Activated T-cell treated with anti-CD3 and anti-CD28 coated beads for 4 hours (primary cell): Measurements from ENCODE around the gene IFNGR2.
"Not testable (repeated sequence)": the region's sequence is repeated elsewhere in the genome, so short reads cannot be mapped to it uniquely, and the experiment has no call there.

ENCODE experiments used
- DNase-seq: peaks from one replicate; pipeline ENCODE4 v3.0.0-alpha.2; 2020

IFNGR2 gene, protein sequence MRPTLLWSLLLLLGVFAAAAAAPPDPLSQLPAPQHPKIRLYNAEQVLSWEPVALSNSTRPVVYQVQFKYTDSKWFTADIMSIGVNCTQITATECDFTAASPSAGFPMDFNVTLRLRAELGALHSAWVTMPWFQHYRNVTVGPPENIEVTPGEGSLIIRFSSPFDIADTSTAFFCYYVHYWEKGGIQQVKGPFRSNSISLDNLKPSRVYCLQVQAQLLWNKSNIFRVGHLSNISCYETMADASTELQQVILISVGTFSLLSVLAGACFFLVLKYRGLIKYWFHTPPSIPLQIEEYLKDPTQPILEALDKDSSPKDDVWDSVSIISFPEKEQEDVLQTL

DNA sequence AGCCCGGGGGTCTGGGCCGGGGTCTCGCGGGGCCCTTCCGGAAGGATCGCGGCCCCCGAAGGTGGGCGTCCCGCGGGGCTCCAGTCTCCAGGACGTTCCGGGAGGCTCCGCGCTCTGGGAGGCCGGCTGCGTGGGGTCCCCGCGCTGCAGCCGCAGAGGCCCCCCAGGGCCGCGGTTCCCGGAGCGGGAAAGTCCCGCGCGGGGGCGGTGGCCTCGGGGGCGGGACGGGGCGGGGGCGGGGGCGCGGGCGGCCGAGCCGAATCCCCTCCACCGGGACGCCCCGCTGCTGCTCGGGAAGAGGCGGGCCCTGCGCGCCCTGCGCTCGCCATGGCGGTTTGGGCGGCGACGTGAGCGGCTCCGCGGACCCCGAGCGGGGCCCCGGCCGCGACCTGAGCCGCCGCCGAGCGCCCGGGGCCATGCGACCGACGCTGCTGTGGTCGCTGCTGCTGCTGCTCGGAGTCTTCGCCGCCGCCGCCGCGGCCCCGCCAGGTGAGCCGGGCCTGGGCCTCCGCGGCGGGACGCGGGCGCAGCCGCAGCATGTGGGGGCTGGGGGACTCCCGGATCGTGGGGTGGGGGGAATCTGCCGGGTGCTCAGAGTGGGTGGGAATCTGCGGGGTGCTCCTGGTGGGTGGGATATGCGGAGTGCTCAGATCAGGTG is at the start of gene IFNGR2:
TSS of gene IFNGR2 (plus strand) at position 286 of the 658 bp plus-strand sequence. CDS start at position 417, 131 bp downstream.
- peak; percentile 40 for DNase-seq

DNA sequence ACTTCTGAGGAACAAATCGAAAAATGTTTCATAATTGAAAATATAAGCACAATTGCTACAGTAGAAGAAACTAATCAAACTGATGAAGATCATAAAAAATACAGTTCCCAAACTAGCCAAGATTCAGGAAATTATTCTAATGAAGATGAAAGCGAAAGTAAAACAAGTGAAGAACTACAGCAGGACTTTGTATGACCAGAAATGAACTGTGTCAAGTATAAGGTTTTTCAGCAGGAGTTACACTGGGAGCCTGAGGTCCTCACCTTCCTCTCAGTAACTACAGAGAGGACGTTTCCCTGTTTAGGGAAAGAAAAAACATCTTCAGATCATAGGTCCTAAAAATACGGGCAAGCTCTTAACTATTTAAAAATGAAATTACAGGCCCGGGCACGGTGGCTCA is 47.9 kb upstream of the IFNGR2 start:
- no peak for DNase-seq

DNA sequence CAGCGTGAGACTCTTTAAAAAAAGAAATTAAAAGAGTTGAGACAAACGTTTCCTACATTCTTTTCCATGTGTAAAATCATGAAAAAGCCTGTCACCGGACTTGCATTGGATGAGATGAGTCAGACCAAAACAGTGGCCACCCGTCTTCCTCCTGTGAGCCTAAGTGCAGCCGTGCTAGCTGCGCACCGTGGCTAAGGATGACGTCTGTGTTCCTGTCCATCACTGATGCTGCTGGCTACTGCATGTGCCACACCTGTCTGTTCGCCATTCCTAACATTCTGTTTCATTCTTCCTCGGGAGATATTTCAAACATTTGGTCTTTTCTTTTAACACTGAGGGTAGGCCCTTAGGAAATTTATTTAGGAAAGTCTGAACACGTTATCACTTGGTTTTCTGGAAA is 47.2 kb upstream of the IFNGR2 start:
- no peak for DNase-seq

DNA sequence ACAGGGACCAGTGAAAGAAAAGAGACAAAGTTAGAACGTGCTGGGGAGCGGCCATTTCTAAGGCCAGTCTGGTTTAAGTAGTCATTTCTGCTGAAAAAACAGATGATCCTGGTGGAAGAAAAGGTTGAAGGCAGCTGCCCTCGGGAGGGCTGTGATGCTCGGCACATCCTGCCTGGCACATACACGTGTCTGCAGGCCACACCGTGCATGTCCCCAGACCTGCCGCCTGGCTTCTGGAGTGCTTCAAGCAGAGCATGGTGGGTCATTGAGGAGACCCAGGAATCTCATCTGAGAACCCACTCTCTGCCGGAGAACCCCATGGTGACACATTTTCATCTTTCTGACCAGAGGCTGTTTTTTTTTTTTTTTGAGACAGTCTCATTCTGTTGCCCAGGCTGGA is 46.0 kb upstream of the IFNGR2 start:
- DNase-seq = no peak

DNA sequence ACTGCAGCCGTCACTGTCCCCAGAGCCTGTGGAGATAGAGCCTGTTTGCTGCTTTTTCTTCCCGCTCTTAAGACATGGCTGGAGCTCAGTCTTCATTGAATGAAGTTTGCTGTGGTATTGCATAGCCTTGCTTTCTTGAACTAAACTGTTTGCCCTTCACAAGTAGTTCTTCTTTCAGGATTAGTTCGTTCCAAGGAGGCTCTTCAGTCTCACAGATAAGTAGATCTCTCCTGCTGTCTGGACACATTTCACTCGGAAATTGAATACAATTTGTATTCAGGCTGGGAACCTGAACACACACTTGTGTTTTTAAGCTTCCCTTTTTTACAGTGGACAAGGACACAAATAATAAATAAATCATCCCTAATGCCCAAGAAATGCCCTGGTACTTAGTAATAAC is 43.8 kb upstream of the IFNGR2 start:
- DNase-seq = no peak

DNA sequence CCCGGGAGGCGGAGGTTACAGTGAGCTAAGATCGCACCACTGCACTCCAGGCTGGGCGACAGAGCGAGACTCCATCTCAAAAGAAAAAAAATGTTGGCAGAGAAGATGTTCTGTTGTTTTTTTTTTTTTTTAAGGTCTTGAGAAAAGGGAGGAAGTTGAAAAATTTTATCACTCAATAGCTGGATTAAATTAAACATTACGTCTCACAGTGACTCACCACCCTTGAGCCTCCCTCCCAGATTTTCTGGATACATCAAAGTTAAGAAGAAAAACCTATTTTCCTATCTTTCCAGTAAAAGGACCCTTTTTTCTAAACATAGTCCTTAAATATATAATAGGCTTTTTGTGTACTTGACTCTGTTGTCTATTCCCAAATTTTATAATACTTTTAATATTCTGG is 42.9 kb upstream of the IFNGR2 start:
- DNase-seq = no peak

DNA sequence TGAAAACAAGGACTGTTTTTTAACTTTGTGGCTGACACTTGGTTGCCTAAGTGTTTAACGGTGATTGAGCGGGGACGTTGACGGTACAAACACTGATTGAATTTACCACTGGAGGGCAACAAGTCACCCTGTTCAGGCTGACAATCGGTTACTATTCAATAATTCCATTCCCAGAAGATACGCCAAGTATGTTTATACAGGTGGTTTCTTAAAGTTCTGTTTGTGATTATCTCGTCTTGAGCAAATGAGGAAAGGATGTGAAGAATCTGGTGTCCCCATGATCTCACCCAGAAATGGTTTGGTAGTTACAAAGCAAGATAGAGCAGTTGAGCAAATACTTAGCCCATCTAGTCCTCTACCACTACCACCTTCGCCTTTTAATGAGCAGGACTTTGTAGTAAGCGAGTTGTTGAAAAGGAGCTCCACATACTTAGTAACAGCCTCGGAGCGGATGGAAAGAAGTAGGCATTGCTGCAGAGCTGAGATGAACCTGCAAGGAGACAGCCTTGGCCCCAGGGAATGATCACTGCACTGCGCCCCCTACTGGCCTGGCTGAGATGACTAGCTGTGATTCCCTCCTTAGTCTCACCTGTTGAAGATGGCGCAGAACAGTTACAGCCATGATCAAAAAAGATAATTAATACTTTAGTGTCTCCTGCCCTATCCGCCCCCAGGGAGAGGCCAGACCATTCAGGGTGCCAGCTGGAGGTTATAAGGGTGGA is 42.2 kb upstream of the IFNGR2 start:
- peak; percentile 84 for DNase-seq

DNA sequence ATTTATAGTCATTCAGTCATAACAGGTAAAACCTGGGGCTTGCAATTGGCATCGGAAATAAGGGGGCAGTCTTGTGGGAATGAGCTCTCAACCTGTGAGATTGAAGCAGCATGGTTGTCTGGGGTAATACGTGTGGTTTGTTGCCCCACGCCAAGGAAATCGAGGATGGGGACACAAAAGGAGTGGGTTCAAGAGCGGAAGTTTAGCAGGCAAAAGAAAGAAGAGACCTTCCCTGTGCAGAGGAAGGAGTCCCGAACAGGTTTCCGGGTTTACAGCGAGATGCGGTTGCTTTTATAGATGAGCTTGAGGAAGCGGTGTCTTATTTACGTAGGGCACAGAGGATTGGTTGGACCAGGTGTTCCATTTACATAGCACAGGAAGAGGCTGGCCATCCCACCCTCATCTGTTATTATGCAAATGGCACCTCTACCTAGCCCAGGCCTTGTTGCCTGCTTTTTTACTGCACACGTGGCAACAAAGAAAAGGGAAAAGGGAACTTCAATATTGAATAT is 41.1 kb upstream of the IFNGR2 start:
- DNase-seq = peak; percentile 38

DNA sequence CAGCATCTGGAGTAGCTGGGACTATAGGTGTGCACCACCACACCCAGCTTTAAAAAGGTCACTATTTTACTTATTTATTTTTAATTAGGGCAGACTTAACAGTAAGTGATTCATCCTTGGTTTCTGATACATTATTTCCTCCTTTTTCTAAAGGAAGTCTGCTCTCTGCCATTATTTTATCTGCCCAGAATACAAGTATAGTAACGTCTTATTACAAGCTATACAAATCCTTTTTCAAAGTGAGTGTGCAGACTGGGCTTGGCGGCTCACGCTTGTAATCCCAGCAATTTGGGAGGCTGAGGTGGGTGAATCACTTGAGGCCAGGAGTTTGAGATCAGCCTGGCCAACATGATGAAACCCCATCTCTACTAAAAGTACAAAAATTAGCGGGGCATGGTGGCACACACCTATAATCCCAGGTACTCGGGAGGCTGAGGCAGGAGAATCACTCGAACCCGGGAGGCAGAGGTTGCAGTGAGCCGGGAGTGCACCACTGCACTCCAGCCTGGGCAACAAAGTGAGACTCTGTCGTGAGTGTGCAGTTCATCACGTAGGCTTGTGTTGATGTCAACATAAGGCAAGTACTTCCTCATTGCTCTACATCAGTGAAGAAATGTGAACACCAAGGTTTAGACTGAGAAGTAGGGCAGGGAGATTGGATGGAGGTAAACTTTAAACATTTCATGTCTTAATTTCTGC is 39.2 kb upstream of the IFNGR2 start:
- not testable (repeated sequence) for DNase-seq

DNA sequence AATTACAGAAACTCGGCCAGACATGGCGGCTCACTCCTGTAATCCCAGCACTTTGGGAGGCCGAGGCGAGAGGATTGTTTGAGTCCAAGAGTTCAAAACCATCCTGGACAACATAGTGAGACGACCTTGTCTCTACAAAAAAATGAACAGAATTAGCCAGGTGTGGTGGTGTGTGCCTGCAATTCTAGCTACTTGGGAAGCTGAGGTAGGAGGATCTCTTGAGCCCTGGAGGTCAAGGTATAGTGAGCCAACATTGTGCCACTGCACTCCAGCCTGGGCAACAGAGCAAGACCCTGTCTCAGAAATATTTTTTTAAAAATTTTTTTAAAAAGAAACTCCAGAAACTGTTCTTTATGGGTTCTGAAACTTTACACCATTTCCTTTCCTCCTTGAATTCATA is 38.4 kb upstream of the IFNGR2 start:
- DNase-seq = no peak

DNA sequence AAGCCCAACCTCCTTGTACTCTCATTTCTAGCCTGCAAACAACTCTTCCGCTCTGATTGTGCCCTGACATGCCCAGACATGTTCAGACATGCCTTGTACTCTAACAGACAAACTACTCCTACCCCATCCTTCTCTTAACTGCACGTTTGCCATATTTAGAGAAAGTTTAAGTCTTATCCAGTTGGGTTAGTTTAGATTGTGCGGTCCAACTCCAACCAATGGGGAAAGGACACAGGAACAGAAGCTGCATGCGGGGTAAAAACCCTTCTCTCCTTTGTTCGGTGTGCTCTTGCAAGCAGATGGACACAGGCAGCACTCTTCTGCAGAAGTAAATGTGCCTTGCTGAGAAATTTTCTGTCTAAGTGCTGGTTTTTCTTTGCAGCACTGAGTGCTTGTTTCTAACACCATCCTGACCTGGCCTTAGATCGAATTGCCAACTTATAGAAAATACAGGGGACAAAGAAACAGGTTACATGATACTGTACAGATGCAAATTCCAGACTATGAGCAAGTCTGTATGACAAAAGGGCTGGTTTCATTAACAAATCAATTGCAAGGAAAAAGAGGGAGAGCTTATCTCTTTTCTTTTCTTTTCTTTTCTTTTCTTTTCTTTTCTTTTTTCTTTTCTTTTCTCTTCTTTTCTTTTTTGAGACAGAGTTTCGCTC is 35.8 kb upstream of the IFNGR2 start:
- DNase-seq = no peak

DNA sequence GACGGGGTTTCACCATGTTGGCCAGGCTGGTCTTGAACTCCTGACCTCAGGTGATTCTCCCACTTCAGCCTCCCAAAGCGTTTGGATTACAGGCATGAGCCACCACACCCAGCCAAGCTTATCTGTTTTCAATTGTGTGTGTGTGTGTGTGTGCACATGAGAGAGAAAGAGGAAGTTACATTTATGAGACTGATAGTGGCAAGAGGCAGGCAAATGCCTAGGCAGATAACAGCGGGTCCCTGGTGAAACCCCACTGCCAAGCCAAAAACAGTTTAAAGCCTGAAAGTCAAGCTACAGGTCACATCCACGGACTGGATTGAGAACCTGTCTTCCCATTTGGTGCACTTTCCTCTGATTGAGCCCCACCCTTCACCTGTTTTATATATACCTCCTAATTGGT is 35.1 kb upstream of the IFNGR2 start:
- no peak for DNase-seq

DNA sequence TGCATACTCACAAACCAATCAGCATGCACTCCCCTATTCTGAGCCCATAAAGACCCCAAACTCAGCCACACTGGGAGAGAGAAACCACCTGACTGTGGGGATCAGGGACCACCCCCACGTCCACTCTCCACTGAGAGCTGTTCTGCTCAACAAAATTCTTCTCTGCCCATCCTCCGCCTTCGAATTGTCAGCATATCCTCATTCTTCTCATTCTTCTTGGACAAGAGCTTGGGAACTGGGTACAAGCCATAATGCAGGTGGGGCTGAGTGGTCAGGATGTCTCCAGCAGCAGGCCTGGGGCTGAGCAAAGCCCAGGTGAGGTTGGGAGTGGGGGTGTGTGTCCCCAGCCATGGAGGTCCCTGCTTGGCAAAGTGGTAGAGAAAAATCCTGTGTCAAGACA is 34.6 kb upstream of the IFNGR2 start:
- DNase-seq = no peak

DNA sequence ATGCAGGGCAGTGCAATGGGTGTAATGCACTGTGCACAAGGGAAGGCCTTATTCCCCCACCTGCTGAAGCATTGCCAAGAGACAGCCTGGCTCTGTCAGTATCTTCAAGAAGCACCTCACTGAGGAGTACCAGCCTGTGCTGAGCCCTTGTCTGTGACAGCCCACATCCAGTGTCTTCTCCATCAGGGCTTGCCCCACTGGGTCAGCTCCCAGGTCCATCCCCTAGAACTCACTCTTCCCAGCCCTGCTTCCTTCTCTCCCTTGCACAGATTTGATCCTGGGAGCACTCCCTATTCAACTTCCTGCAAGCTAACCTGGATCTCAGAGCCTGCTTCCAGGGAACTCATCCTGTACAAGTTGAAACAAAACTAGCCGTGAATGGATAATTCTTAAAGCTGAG is 33.6 kb upstream of the IFNGR2 start:
- no peak for DNase-seq

DNA sequence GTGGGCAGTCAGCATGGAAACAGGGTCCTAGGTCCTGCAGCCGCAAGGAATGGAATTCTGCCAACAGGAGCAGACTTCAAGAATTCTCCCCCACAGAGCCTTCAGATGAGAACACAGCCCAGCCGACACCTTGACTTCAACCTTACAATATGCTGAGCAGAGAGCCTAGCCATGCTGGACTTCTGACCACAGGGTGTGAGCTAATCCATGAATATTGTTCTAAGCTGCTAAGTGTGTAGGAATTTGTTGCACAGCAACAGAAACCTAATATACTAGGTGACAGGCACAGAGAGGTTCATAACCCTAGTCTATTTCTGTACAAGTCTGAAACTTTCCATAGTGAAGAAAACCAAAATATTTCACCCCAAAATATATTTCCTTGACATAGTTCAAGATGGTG is 32.9 kb upstream of the IFNGR2 start:
- DNase-seq = no peak

DNA sequence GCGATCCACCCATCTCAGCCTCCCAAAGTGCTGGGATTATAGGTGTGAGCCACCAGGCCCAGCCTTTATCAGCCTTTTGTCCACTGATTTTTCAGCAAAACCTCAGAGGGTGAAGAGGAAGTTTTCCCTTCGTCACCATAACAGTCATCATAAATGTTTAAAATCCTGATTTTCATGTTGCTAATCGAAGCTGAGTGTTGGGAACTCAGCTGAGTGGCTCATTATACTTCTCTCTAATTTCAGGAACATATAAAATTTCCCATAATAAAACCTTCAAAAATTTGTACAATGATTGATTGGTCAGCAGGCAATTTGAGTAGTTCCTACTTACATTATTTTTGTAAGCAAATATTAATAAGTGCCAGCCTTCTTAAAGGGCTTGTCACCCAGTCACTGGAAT is 31.8 kb upstream of the IFNGR2 start:
- no peak for DNase-seq

DNA sequence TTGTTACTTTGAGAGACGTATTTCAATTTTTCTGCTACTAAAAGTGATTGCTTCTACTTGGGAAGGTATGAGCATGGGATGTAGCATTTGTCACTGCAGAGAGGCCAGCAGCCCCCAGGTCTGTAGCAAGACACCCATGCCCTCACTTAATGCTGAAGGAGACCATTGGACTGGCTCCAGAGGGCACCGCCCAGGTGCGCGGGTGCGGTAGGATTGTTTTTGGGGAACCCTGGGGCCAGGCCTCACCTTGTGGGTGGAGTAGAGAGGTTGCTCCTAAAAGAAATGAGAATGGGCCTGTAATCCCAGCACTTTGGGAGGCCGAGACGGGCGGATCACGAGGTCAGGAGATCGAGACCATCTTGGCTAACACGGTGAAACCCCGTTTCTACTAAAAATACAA is 30.6 kb upstream of the IFNGR2 start:
- no peak for DNase-seq

DNA sequence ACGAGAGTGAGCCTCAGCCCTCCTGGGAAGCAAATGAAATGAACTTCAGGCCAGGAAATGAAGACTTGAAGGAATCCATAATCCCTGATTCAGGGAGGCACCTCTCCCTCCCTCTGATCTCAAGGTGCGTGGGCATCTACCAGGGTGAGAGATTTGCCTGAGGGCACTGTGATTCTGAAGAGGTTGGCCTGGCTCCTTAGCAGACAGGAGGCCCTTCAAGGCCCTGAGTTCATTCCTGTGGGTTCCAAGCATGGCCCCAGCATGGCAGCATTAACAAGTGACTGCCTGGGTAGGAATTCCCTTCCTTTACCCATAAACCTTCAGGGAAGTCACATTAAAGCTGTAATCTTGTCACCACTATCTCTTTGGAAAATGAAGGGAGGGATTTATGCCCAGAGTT is 29.8 kb upstream of the IFNGR2 start:
- no peak for DNase-seq

DNA sequence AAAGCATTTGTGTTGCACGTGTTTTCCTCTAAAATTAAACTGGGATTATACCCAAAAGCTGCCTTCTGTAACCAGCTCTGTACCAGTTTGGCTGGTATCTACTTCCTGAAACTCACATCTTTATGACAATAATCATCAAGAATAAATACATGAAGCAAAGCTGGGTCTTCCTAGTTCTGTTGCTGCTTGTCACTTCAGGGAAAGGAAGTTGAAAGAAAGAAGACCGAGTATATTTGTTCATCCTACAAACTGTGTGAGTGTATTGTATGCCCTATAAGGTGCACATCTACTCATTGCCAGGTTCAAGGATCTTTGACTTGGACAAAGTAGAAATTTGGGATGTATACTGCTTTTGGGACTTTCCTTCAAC is 29.1 kb upstream of the IFNGR2 start:
- no peak for DNase-seq

DNA sequence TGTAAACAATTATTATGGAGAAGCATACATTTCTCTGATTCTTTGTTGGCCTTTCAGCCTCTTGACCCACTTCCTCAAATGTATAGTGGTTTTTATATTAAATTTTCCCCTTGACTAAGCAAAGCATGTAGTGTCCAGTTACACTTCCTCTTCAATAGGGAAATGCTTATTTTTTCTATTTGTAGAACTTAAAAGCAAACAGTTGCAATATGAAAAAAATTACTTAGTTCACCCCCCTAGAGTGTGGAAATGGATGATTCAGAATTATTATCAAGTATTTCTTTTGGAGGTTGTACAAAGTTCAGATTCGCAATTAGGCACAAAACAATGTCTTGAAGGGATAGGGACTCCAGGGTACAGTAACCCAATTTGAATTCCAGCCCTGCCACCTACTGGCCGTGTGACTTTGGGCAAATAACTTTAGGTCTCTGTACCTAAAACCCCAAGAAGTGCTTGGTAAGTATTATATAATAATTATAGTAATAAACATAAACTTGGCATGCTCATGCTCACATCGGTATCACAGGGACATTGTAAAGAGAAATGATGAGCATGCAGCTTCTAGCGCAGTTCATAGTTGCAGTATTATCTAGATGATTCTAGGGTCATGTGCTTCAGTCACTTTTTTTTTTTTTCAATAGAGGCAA is 28.6 kb upstream of the IFNGR2 start:
- peak; percentile 47 for DNase-seq

DNA sequence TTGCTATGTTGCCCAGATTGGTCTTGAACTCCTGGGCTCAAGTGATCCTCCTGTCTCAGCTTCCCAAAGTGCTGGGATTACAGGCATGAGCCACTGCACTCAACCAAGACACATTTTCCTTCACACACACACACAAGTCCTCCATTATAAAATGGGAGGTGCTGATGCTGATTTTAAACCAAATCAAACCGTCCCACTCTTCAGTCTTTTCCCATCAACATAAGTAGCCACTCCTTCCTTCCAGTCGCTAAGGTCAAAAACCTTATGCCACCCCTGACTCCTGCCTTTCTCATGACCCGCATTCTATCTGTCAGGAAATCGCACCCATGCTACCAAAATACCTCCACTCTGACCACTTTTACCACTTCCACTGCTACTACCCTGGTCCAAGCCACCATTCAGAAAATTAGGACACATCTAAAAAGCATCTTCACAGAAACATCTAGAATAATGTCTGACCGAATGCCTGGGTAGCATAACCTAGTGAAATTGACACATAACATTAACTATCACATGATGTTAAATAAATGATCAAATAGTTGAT is 28.0 kb upstream of the IFNGR2 start:
- no peak for DNase-seq
